K562 (cell line): ENCODE data around the gene ZNF546. TPM values are rescaled to one million over a fixed set of nuclear protein-coding genes. Genes with fewer than 3 reads are reported as not detected.
A peak's percentile ranks its signal among the peaks of the same experiment; 100 is the strongest.

Source experiments
- CBX1 ChIP-seq: sonication (generic); IDR thresholded peaks from 2 replicates; pipeline ENCODE4 v1.6.1; 2016; ENCODE audit warnings: antibody characterized with exemption, low read depth, mild to moderate bottlenecking
- CBX3 ChIP-seq, 2 experiments: IDR thresholded peaks; 1 replicate in 1 of 2; 2 replicates in 1 of 2; pipeline ENCODE4 v1.6.1; 2012; ENCODE audit warnings: inconsistent platforms in 2 of 2, low read length in 2 of 2, borderline replicate concordance in 1 of 2, control low read depth in 1 of 2
- CEBPG ChIP-seq, 3 experiments: fragments of 200-800 bp in 1 of 3; sonication (Bioruptor generic) in 1 of 3; sonication (generic) in 1 of 3; formaldehyde crosslinking in 1 of 3; IDR thresholded peaks in 2 of 3; conservative IDR thresholded peaks in 1 of 3; 2 replicates each; pipeline versions ENCODE4 v1.6.1 to v1.8.0; 2016 to 2022; ENCODE audit warnings: missing compliant biosample characterization in 2 of 3, missing genetic modification characterization in 2 of 3, mild to moderate bottlenecking in 1 of 3, missing genetic modification reagents in 1 of 3
- CHAMP1 ChIP-seq: fragments of 450-650 bp; IDR thresholded peaks from 2 replicates; pipeline ENCODE4 v1.6.1; 2016; ENCODE audit warnings: mild to moderate bottlenecking
- DIDO1 ChIP-seq: fragments of 450-650 bp; IDR thresholded peaks from 2 replicates; pipeline ENCODE4 v1.6.1; 2016; ENCODE audit warnings: low read depth, missing biosample characterization, missing genetic modification characterization
- EP400 ChIP-seq: fragments of 450-650 bp; IDR thresholded peaks from 2 replicates; pipeline ENCODE4 v1.6.1; 2017; ENCODE audit warnings: antibody characterized with exemption, mild to moderate bottlenecking, moderate library complexity
- HDAC3 ChIP-seq: fragments of 450-650 bp; IDR thresholded peaks from 2 replicates; pipeline ENCODE4 v1.6.1; 2018; ENCODE audit warnings: borderline replicate concordance, mild to moderate bottlenecking, moderate library complexity; ENCODE audit not compliant: partially characterized antibody
- HOXB6 ChIP-seq: fragments of 250-450 bp; sonication (Bioruptor Pico); IDR thresholded peaks from 2 replicates; pipeline ENCODE4 v1.5.1; 2022; ENCODE audit warnings: mild to moderate bottlenecking, borderline replicate concordance
- JUND ChIP-seq, 2 experiments: IDR thresholded peaks; 2 replicates in 1 of 2; 3 replicates in 1 of 2; pipeline ENCODE4 v1.6.1; 2011; ENCODE audit warnings: borderline replicate concordance in 2 of 2, low read depth in 2 of 2, low read length in 2 of 2, improper control_type of control experiment in 1 of 2, missing biosample characterization in 1 of 2, missing genetic modification characterization in 1 of 2, missing genetic modification reagents in 1 of 2
- MTA1 ChIP-seq: fragments of 450-650 bp; IDR thresholded peaks from 2 replicates; pipeline ENCODE4 v1.6.1; 2017; ENCODE audit warnings: borderline replicate concordance
- PREB ChIP-seq: sonication (generic); formaldehyde crosslinking; IDR thresholded peaks from 2 replicates; pipeline ENCODE4 v1.8.1; 2023; ENCODE audit warnings: mild to moderate bottlenecking, missing genetic modification reagents
- PRMT5 ChIP-seq: sonication (generic); formaldehyde crosslinking; IDR thresholded peaks from 2 replicates; pipeline ENCODE4 v1.5.0; 2020; ENCODE audit warnings: missing genetic modification reagents
- RBM34 ChIP-seq: fragments of 200-400 bp; formaldehyde crosslinking; IDR thresholded peaks from 2 replicates; pipeline ENCODE4 v1.6.1; 2018; ENCODE audit warnings: low read length, borderline replicate concordance; ENCODE audit not compliant: insufficient read depth
- RFX5 ChIP-seq: IDR thresholded peaks from 2 replicates; pipeline ENCODE4 v1.6.1; 2011; ENCODE audit warnings: low read depth, mild to moderate bottlenecking, improper control_type of control experiment, low read length
- SPI1 ChIP-seq: IDR thresholded peaks from 2 replicates; pipeline ENCODE4 v1.6.1; 2011; ENCODE audit warnings: low read depth, low read length, control low read depth, borderline replicate concordance
- SUPT5H ChIP-seq: fragments of 450-650 bp; IDR thresholded peaks from 2 replicates; pipeline ENCODE4 v1.6.1; 2016
- TAF9B ChIP-seq: fragments of 450-650 bp; IDR thresholded peaks from 2 replicates; pipeline ENCODE4 v1.6.1; 2018; ENCODE audit warnings: mild to moderate bottlenecking; ENCODE audit not compliant: partially characterized antibody
- TCF7L2 ChIP-seq: fragments of 150-350 bp; IDR thresholded peaks from 2 replicates; pipeline ENCODE4 v1.6.1; 2016; ENCODE audit warnings: low read depth, mild to moderate bottlenecking, low read length, moderate library complexity
- ZNF707 ChIP-seq: fragments of 250-450 bp; sonication (Bioruptor Pico); conservative IDR thresholded peaks from 2 replicates; pipeline ENCODE4 v1.8.0; 2022; ENCODE audit warnings: inconsistent platforms, mild to moderate bottlenecking, moderate library complexity
- polyA plus RNA-seq, 8 experiments: library from polyadenylated mRNA; depleted of rRNA in 4 of 8; stranded (reverse) in 5 of 8; unstranded in 3 of 8; fragments of >200 nt; fragmentation: Nextera tagmentation in 2 of 8; fragmentation: Illumina TruSeq in 1 of 8; extraction: Ambion mirVana in 2 of 8; extraction: Trizol in 1 of 8; gene quantifications; 2 replicates each; pipeline versions ENCODE4 v1.2.1 to v1.2.3, GENCODE V29; 2011 to 2014; ENCODE audit warnings: inconsistent platforms in 1 of 8, missing spikeins in 1 of 8
- total RNA-seq, 7 experiments: library from RNA; depleted of rRNA in 6 of 7; stranded (reverse); fragments of >200 nt in 6 of 7; fragmentation: Illumina TruSeq in 2 of 7; extraction: Trizol in 2 of 7; gene quantifications; 2 replicates each; pipeline versions ENCODE4 v1.2.1 to v1.2.3, GENCODE V29; 2011 to 2021; ENCODE audit warnings: low replicate concordance in 1 of 7
- TF ChIP-seq, protein P1 (sequence below): fragments of 450-650 bp; IDR thresholded peaks from 2 replicates; pipeline ENCODE4 v1.7.1; 2018; ENCODE audit warnings: mild to moderate bottlenecking, low read depth; ENCODE audit not compliant: partially characterized antibody

ZNF546 gene
- total and polyA plus RNA-seq, 9 of the 15 experiments (the other 6 are each of a cell fraction or from before 2014, with no cell fraction given), result 0.73 to 5.1 (median 2.2) TPM

DNA sequence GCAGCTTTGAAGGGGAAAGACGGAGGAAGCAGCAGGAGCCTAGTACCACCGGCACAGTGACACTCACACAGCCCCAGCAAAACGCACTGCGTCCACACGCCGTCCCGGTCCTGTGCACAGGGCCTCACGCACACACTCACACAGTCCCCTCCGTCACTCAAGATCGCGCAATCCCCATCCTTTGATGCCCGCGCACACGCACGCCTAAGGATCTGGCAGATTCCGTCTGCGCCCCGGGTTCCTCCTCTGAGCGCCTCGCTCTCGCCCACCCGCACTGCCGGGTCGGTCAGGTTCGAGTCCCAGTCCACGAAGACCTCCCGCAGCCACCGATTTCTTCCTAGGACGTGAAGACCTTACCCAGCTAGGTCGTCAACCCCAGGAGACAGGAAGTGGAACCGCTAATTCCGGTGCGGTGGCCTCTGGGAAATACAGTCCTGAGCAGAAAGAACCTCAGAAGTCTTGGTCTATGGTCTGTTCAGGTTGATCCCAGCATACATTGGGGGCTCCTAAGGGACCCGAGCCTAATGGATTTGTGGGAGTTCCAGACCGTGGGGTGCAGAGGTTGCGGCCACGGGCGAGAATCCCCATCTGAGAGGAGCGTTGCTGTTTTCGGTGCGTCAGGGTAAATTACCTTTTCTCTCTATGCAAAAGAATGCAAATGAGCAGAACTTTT lies 59.1 kb downstream of the ZNF546 start, which contains the start of gene ZNF780B (continued):
- TF ChIP-seq, protein P1, sequence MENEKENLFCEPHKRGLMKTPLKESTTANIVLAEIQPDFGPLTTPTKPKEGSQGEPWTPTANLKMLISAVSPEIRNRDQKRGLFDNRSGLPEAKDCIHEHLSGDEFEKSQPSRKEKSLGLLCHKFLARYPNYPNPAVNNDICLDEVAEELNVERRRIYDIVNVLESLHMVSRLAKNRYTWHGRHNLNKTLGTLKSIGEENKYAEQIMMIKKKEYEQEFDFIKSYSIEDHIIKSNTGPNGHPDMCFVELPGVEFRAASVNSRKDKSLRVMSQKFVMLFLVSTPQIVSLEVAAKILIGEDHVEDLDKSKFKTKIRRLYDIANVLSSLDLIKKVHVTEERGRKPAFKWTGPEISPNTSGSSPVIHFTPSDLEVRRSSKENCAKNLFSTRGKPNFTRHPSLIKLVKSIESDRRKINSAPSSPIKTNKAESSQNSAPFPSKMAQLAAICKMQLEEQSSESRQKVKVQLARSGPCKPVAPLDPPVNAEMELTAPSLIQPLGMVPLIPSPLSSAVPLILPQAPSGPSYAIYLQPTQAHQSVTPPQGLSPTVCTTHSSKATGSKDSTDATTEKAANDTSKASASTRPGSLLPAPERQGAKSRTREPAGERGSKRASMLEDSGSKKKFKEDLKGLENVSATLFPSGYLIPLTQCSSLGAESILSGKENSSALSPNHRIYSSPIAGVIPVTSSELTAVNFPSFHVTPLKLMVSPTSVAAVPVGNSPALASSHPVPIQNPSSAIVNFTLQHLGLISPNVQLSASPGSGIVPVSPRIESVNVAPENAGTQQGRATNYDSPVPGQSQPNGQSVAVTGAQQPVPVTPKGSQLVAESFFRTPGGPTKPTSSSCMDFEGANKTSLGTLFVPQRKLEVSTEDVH, result peak; percentile 69
- no peak for TF ChIP-seq ZNF707 (CRISPR knock-in tag)
- TF ChIP-seq RBM34, result no peak
- TF ChIP-seq CEBPG (CRISPR knock-in tag; IDR thresholded peaks at IDR 0.05), result peak; percentile 55; the same call in 1 of the 2 replicates
- TF ChIP-seq CEBPG (tag; conservative IDR thresholded peaks at IDR 0.05 in 1 of 2, IDR thresholded peaks at IDR 0.05 in 1 of 2), result no peak
- TF ChIP-seq SUPT5H, result peak; percentile 47; the same call in 1 of the 2 replicates
- no peak for TF ChIP-seq JUND (IDR thresholded peaks at IDR 0.05; ENCODE audit: borderline replicate concordance, low read depth, low read length)
- no peak for TF ChIP-seq JUND (tag; IDR thresholded peaks at IDR 0.05; ENCODE audit: borderline replicate concordance, low read depth, low read length)
- TF ChIP-seq SPI1, result peak; percentile 77
- peak; percentile 63 for TF ChIP-seq EP400
- peak; percentile 50; the same call in 1 of the 2 replicates for TF ChIP-seq DIDO1 (tag)
- peak; percentile 38 for TF ChIP-seq TAF9B
- no peak for TF ChIP-seq RFX5
- TF ChIP-seq PRMT5 (CRISPR knock-in tag), result no peak
- peak; percentile 51; the same call in 1 of the 2 replicates for TF ChIP-seq CBX1
- no peak for TF ChIP-seq TCF7L2
- TF ChIP-seq HDAC3, result no peak
- no peak for TF ChIP-seq HOXB6 (CRISPR knock-in tag)
- TF ChIP-seq MTA1, result no peak
- TF ChIP-seq CBX3 (IDR thresholded peaks at IDR 0.05; ENCODE audit: borderline replicate concordance in 1 of 2, low read length in 2 of 2), result peak in 1 of 2 experiments; percentile 55; a peak in 2 of 3 replicates
- TF ChIP-seq CHAMP1, result no peak
- no peak for TF ChIP-seq PREB (CRISPR knock-in tag)
